DMS 273 (cell line): ENCODE measurements around the gene PRDM16.
"Not testable (repeated sequence)": the region's sequence is repeated elsewhere in the genome, so short reads cannot be mapped to it uniquely, and the experiment has no call there.

Experiments used
- DNase-seq: peaks from one replicate; lab custom pipeline; 2025; ENCODE audit not compliant: unreplicated experiment; lab: John Stamatoyannopoulos, UW

Gene PRDM16

GRCh38 chr1:3159121-3159520 is 90.1 kb downstream of the PRDM16 start:
- no peak for DNase-seq

- DNase-seq: no peak
These were observed 91.0 kb downstream of the PRDM16 start for GRCh38 chr1:3159996-3160395.

GRCh38 chr1:3160647-3161145 is 91.7 kb downstream of the PRDM16 start:
- DNase-seq: no peak

- no peak for DNase-seq
These were observed 92.3 kb downstream of the PRDM16 start for GRCh38 chr1:3161176-3161840.

GRCh38 chr1:3162322-3162882 is 93.4 kb downstream of the PRDM16 start:
- no peak for DNase-seq

GRCh38 chr1:3163356-3163755 is 94.4 kb downstream of the PRDM16 start:
- no peak for DNase-seq

GRCh38 chr1:3164671-3165070 is 95.7 kb downstream of the PRDM16 start:
- DNase-seq: no peak

- not testable (repeated sequence) for DNase-seq
These were observed 96.2 kb downstream of the PRDM16 start for GRCh38 chr1:3165189-3165588.

- no peak for DNase-seq
These were observed 97.4 kb downstream of the PRDM16 start for GRCh38 chr1:3166206-3166918.

GRCh38 chr1:3167255-3167654 is 98.3 kb downstream of the PRDM16 start:
- no peak for DNase-seq

GRCh38 chr1:3168678-3169077 is 99.7 kb downstream of the PRDM16 start:
- DNase-seq: no peak

- DNase-seq: no peak
These were observed 100.8 kb downstream of the PRDM16 start for GRCh38 chr1:3169665-3170356.

- DNase-seq: peak; percentile 78
These were observed 101.8 kb downstream of the PRDM16 start for GRCh38 chr1:3170561-3171453.

- DNase-seq: no peak
These were observed 102.8 kb downstream of the PRDM16 start for GRCh38 chr1:3171761-3172160.

GRCh38 chr1:3172431-3173380 is 103.7 kb downstream of the PRDM16 start:
- DNase-seq: no peak

- DNase-seq: no peak
These were observed 104.5 kb downstream of the PRDM16 start for GRCh38 chr1:3173381-3173980.

- DNase-seq: no peak
These were observed 105.7 kb downstream of the PRDM16 start for GRCh38 chr1:3174487-3175247.

GRCh38 chr1:3175486-3175885 is 106.5 kb downstream of the PRDM16 start:
- no peak for DNase-seq
